HEK293 (cell line): Measurements from ENCODE around the gene NEGR1.

ENCODE experiments used
- CTCF ChIP-seq: fragments of 450-650 bp; formaldehyde crosslinking; IDR thresholded peaks from 2 replicates; pipeline ENCODE4 v1.5.1; 2016; ENCODE audit warnings: missing biosample characterization, missing genetic modification characterization
- KLF7 ChIP-seq: fragments of 450-650 bp; formaldehyde crosslinking; IDR thresholded peaks from 2 replicates; pipeline ENCODE4 v1.5.1; 2016; ENCODE audit warnings: missing biosample characterization, missing genetic modification characterization, borderline replicate concordance
- YY2 ChIP-seq: fragments of 450-650 bp; formaldehyde crosslinking; IDR thresholded peaks from 2 replicates; pipeline ENCODE4 v1.5.1; 2016; ENCODE audit warnings: missing biosample characterization, missing genetic modification characterization
- ZFP69B ChIP-seq: fragments of 450-650 bp; formaldehyde crosslinking; IDR thresholded peaks from 2 replicates; pipeline ENCODE4 v1.5.1; 2016; ENCODE audit warnings: missing biosample characterization, missing genetic modification characterization
- ZNF146 ChIP-seq: fragments of 450-650 bp; formaldehyde crosslinking; IDR thresholded peaks from 2 replicates; pipeline ENCODE4 v1.5.1; 2016; ENCODE audit warnings: missing biosample characterization, missing genetic modification characterization
- ZNF423 ChIP-seq: fragments of 450-650 bp; formaldehyde crosslinking; IDR thresholded peaks from 2 replicates; pipeline ENCODE4 v1.5.1; 2016; ENCODE audit warnings: missing biosample characterization, missing genetic modification characterization
- ZNF48 ChIP-seq: fragments of 450-650 bp; formaldehyde crosslinking; IDR thresholded peaks from 2 replicates; pipeline ENCODE4 v1.5.1; 2016; ENCODE audit warnings: missing biosample characterization, missing genetic modification characterization
- ZNF501 ChIP-seq: fragments of 450-650 bp; formaldehyde crosslinking; IDR thresholded peaks from 2 replicates; pipeline ENCODE4 v1.5.1; 2016; ENCODE audit warnings: missing biosample characterization, missing genetic modification characterization
- ZNF600 ChIP-seq: fragments of 450-650 bp; formaldehyde crosslinking; IDR thresholded peaks from 2 replicates; pipeline ENCODE4 v1.5.1; 2016; ENCODE audit warnings: missing biosample characterization, missing genetic modification characterization
- ZNF830 ChIP-seq: fragments of 450-650 bp; IDR thresholded peaks from 2 replicates; pipeline ENCODE4 v1.5.0; 2018; ENCODE audit warnings: missing biosample characterization, missing genetic modification characterization, low read depth, mild to moderate bottlenecking, moderate library complexity
- TF ChIP-seq, protein P1 (sequence below): fragments of 450-650 bp; formaldehyde crosslinking; IDR thresholded peaks from 2 replicates; pipeline ENCODE4 v1.5.1; 2016; ENCODE audit warnings: missing biosample characterization, missing genetic modification characterization
- TF ChIP-seq, protein P2 (sequence below): fragments of 450-650 bp; formaldehyde crosslinking; IDR thresholded peaks from 2 replicates; pipeline ENCODE4 v1.5.1; 2016; ENCODE audit warnings: missing biosample characterization, missing genetic modification characterization, low read depth
- TF ChIP-seq, protein P3 (sequence below): fragments of 450-650 bp; formaldehyde crosslinking; IDR thresholded peaks from 2 replicates; pipeline ENCODE4 v1.5.1; 2016; ENCODE audit warnings: missing biosample characterization, missing genetic modification characterization

DNA sequence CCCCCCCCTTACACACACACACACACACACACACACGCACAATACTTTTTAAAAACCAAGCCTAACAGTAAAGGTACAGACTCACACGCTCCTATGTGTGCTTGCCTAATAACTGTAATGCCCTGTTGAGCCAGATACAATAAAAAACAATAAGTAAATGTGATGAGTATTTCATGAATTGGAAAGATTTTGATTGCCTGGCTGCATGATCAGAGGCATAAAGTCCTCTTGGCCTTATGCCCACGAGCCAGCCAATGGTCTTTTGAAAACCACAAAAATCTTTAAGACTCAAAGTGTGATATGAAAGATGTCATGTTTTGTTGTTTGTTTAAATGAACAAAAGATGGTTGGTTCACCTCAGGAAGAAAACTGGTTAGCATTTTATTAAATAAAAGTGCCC lies 759.6 kb downstream of the NEGR1 start:
- TF ChIP-seq ZNF830 (tag by site-specific recombination), result no peak
- TF ChIP-seq, protein P1, sequence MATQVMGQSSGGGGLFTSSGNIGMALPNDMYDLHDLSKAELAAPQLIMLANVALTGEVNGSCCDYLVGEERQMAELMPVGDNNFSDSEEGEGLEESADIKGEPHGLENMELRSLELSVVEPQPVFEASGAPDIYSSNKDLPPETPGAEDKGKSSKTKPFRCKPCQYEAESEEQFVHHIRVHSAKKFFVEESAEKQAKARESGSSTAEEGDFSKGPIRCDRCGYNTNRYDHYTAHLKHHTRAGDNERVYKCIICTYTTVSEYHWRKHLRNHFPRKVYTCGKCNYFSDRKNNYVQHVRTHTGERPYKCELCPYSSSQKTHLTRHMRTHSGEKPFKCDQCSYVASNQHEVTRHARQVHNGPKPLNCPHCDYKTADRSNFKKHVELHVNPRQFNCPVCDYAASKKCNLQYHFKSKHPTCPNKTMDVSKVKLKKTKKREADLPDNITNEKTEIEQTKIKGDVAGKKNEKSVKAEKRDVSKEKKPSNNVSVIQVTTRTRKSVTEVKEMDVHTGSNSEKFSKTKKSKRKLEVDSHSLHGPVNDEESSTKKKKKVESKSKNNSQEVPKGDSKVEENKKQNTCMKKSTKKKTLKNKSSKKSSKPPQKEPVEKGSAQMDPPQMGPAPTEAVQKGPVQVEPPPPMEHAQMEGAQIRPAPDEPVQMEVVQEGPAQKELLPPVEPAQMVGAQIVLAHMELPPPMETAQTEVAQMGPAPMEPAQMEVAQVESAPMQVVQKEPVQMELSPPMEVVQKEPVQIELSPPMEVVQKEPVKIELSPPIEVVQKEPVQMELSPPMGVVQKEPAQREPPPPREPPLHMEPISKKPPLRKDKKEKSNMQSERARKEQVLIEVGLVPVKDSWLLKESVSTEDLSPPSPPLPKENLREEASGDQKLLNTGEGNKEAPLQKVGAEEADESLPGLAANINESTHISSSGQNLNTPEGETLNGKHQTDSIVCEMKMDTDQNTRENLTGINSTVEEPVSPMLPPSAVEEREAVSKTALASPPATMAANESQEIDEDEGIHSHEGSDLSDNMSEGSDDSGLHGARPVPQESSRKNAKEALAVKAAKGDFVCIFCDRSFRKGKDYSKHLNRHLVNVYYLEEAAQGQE (tag by site-specific recombination), result no peak
- TF ChIP-seq ZNF501 (tag by site-specific recombination), result no peak
- no peak for TF ChIP-seq CTCF (tag by site-specific recombination)
- TF ChIP-seq ZNF146, result no peak
- TF ChIP-seq ZFP69B (tag by site-specific recombination), result no peak
- no peak for TF ChIP-seq ZNF600 (tag by site-specific recombination)
- TF ChIP-seq ZNF48, result no peak
- no peak for TF ChIP-seq ZNF423 (tag by site-specific recombination)
- TF ChIP-seq, protein P2, sequence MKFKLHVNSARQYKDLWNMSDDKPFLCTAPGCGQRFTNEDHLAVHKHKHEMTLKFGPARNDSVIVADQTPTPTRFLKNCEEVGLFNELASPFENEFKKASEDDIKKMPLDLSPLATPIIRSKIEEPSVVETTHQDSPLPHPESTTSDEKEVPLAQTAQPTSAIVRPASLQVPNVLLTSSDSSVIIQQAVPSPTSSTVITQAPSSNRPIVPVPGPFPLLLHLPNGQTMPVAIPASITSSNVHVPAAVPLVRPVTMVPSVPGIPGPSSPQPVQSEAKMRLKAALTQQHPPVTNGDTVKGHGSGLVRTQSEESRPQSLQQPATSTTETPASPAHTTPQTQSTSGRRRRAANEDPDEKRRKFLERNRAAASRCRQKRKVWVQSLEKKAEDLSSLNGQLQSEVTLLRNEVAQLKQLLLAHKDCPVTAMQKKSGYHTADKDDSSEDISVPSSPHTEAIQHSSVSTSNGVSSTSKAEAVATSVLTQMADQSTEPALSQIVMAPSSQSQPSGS (tag by site-specific recombination), result no peak
- TF ChIP-seq YY2 (tag by site-specific recombination), result no peak
- no peak for TF ChIP-seq KLF7 (tag by site-specific recombination)
- TF ChIP-seq, protein P3, sequence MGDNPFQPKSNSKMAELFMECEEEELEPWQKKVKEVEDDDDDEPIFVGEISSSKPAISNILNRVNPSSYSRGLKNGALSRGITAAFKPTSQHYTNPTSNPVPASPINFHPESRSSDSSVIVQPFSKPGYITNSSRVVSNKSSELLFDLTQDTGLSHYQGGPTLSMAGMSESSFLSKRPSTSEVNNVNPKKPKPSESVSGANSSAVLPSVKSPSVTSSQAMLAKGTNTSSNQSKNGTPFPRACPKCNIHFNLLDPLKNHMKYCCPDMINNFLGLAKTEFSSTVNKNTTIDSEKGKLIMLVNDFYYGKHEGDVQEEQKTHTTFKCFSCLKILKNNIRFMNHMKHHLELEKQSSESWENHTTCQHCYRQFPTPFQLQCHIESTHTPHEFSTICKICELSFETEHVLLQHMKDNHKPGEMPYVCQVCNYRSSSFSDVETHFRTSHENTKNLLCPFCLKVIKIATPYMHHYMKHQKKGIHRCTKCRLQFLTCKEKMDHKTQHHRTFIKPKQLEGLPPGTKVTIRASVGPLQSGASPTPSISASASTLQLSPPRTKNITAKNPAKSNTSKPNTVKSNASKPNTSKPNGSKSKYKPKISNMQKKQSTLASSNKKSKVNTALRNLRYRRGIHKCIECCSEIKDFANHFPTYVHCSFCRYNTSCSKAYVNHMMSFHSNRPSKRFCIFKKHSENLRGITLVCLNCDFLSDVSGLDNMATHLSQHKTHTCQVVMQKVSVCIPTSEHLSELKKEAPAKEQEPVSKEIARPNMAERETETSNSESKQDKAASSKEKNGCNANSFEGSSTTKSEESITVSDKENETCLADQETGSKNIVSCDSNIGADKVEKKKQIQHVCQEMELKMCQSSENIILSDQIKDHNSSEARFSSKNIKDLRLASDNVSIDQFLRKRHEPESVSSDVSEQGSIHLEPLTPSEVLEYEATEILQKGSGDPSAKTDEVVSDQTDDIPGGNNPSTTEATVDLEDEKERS, result no peak
